HEK293 (cell line): Measurements from ENCODE around the gene SRBD1.

Source experiments
- CTCF ChIA-PET: fragments of 350-600 bp; formaldehyde crosslinking; extraction: SDS; loops from one replicate; lab custom pipeline; 2021; ENCODE audit warnings: antibody characterized with exemption; lab: Yijun Ruan, JAX
- POLR2A ChIA-PET: fragments of 300-600 bp; formaldehyde crosslinking; extraction: SDS; loops from one replicate; lab custom pipeline; 2020; ENCODE audit warnings: antibody characterized with exemption, inconsistent platforms; lab: Yijun Ruan, JAX
- H3K27ac ChIP-seq: fragments of 200-500 bp; sonication (Bioruptor generic); 2 replicates; pipeline ENCODE4 v1.5.1; 2014; ENCODE audit warnings: low read depth, low read length, control low read depth, inconsistent platforms; ENCODE audit errors: extremely low read depth
- H3K36me3 ChIP-seq, 2 experiments: fragments of 200-500 bp in 1 of 2; sonication (Bioruptor generic) in 1 of 2; 1 replicate in 1 of 2; 2 replicates in 1 of 2; pipeline ENCODE4 v1.5.1; 2014 to 2017; ENCODE audit warnings: inconsistent platforms in 2 of 2, low read length in 2 of 2; ENCODE audit not compliant: control insufficient read depth in 2 of 2, insufficient read depth in 1 of 2
- H3K4me1 ChIP-seq: fragments of 200-500 bp; sonication (Bioruptor generic); 2 replicates; pipeline ENCODE4 v1.5.1; 2014; ENCODE audit warnings: mild to moderate bottlenecking, low read length, inconsistent platforms; ENCODE audit not compliant: control insufficient read depth, insufficient read depth
- H3K4me3 ChIP-seq: 2 replicates; pipeline ENCODE4 v1.5.1; 2011; ENCODE audit warnings: low read depth, mild to moderate bottlenecking, control low read depth, low read length, moderate library complexity
- H3K9me3 ChIP-seq: fragments of 200-500 bp; sonication (Bioruptor generic); 2 replicates; pipeline ENCODE4 v1.5.1; 2014; ENCODE audit warnings: low read depth, low read length, inconsistent platforms; ENCODE audit not compliant: control insufficient read depth, insufficient read depth
- GLI4 ChIP-seq: fragments of 450-650 bp; formaldehyde crosslinking; IDR thresholded peaks from 2 replicates; pipeline ENCODE4 v1.5.1; 2016; ENCODE audit warnings: missing biosample characterization, missing genetic modification characterization
- SCRT1 ChIP-seq: fragments of 450-650 bp; formaldehyde crosslinking; IDR thresholded peaks from 2 replicates; pipeline ENCODE4 v1.5.1; 2016; ENCODE audit warnings: missing biosample characterization, missing genetic modification characterization, borderline replicate concordance
- TCF7L2 ChIP-seq: IDR thresholded peaks from 2 replicates; pipeline ENCODE4 v1.6.1; 2011; ENCODE audit warnings: low read depth, mild to moderate bottlenecking, inconsistent platforms, low read length, moderate library complexity, borderline replicate concordance
- TRIM28 ChIP-seq: IDR thresholded peaks from 2 replicates; pipeline ENCODE4 v1.6.1; 2011; ENCODE audit warnings: low read length, control low read depth, borderline replicate concordance
- YY1 ChIP-seq: fragments of 450-650 bp; formaldehyde crosslinking; IDR thresholded peaks from 2 replicates; pipeline ENCODE4 v1.5.1; 2018; ENCODE audit warnings: missing biosample characterization, missing genetic modification characterization
- YY2 ChIP-seq: fragments of 450-650 bp; formaldehyde crosslinking; IDR thresholded peaks from 2 replicates; pipeline ENCODE4 v1.5.1; 2016; ENCODE audit warnings: missing biosample characterization, missing genetic modification characterization
- ZBTB10 ChIP-seq: fragments of 450-650 bp; formaldehyde crosslinking; IDR thresholded peaks from 2 replicates; pipeline ENCODE4 v1.5.1; 2016; ENCODE audit warnings: missing biosample characterization, missing genetic modification characterization
- ZBTB8A ChIP-seq: fragments of 450-650 bp; formaldehyde crosslinking; IDR thresholded peaks from 2 replicates; pipeline ENCODE4 v1.5.1; 2016; ENCODE audit warnings: missing biosample characterization, missing genetic modification characterization
- ZNF112 ChIP-seq: fragments of 450-650 bp; formaldehyde crosslinking; IDR thresholded peaks from 2 replicates; pipeline ENCODE4 v1.5.0; 2017; ENCODE audit warnings: missing biosample characterization, missing genetic modification characterization
- ZNF138 ChIP-seq: fragments of 450-650 bp; formaldehyde crosslinking; IDR thresholded peaks from 2 replicates; pipeline ENCODE4 v1.5.1; 2016; ENCODE audit warnings: missing biosample characterization, missing genetic modification characterization, borderline replicate concordance
- ZNF2 ChIP-seq: fragments of 450-650 bp; formaldehyde crosslinking; IDR thresholded peaks from 2 replicates; pipeline ENCODE4 v1.5.1; 2016; ENCODE audit warnings: missing biosample characterization, missing genetic modification characterization
- ZNF266 ChIP-seq: fragments of 450-650 bp; formaldehyde crosslinking; IDR thresholded peaks from 2 replicates; pipeline ENCODE4 v1.5.1; 2016; ENCODE audit warnings: missing biosample characterization, missing genetic modification characterization, low read depth
- ZNF621 ChIP-seq: fragments of 450-650 bp; formaldehyde crosslinking; IDR thresholded peaks from 2 replicates; pipeline ENCODE4 v1.5.1; 2017; ENCODE audit warnings: missing biosample characterization, missing genetic modification characterization
- ZNF830 ChIP-seq: fragments of 450-650 bp; IDR thresholded peaks from 2 replicates; pipeline ENCODE4 v1.5.0; 2018; ENCODE audit warnings: missing biosample characterization, missing genetic modification characterization, low read depth, mild to moderate bottlenecking, moderate library complexity
- ZSCAN23 ChIP-seq: fragments of 450-650 bp; formaldehyde crosslinking; IDR thresholded peaks from 2 replicates; pipeline ENCODE4 v1.5.1; 2016; ENCODE audit warnings: missing biosample characterization, missing genetic modification characterization
- ZSCAN5A ChIP-seq: fragments of 450-650 bp; formaldehyde crosslinking; IDR thresholded peaks from 2 replicates; pipeline ENCODE4 v1.5.1; 2016; ENCODE audit warnings: missing biosample characterization, missing genetic modification characterization
- TF ChIP-seq, protein P1 (sequence below): fragments of 450-650 bp; IDR thresholded peaks from 2 replicates; pipeline ENCODE4 v1.5.1; 2018; ENCODE audit warnings: missing biosample characterization, missing genetic modification characterization
- TF ChIP-seq, protein P2 (sequence below): fragments of 450-650 bp; formaldehyde crosslinking; IDR thresholded peaks from 2 replicates; pipeline ENCODE4 v1.5.0; 2017; ENCODE audit warnings: missing biosample characterization, missing genetic modification characterization, borderline replicate concordance
- TF ChIP-seq, protein P3 (sequence below): fragments of 450-650 bp; formaldehyde crosslinking; IDR thresholded peaks from 2 replicates; pipeline ENCODE4 v1.5.1; 2016; ENCODE audit warnings: missing biosample characterization, missing genetic modification characterization

The SRBD1 gene

DNA sequence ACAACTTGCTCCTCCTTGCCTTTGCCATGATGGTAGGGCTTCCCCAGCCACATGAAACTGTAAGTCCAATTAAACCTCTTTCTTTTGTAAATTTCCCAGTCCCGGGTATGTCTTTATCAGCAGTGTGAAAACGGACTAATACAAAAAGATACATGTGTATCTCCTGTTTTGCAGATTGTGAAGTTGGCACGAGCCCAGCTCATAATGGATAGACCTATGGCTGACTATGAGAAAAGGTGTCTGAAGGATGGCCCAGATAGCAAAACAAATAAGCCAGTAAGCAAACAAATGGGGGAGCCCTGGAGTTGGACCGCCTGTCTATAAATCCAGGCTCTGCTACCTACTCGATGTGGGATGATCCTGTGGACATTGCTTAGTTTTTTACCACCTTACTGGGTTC, 24.9 kb upstream of the SRBD1 start:
- ChIA-PET CTCF (no interaction called here), POLR2A (no interaction called here)
- H3K4me3 ChIP-seq: no peak overlapping the region

More for the DNA sequence above, 24.9 kb upstream of the SRBD1 start:
- H3K9me3 ChIP-seq: no peaks in the 10 kb centered on the region
- TF ChIP-seq, protein P1, sequence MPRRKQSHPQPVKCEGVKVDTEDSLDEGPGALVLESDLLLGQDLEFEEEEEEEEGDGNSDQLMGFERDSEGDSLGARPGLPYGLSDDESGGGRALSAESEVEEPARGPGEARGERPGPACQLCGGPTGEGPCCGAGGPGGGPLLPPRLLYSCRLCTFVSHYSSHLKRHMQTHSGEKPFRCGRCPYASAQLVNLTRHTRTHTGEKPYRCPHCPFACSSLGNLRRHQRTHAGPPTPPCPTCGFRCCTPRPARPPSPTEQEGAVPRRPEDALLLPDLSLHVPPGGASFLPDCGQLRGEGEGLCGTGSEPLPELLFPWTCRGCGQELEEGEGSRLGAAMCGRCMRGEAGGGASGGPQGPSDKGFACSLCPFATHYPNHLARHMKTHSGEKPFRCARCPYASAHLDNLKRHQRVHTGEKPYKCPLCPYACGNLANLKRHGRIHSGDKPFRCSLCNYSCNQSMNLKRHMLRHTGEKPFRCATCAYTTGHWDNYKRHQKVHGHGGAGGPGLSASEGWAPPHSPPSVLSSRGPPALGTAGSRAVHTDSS (tag by site-specific recombination): no peak
- TF ChIP-seq ZNF621 (tag by site-specific recombination) (no peak), ZSCAN5A (tag by site-specific recombination) (no peak), ZNF830 (tag by site-specific recombination) (no peak), YY1 (tag by site-specific recombination) (no peak), TRIM28 (no peak), ZNF266 (tag by site-specific recombination) (no peak), SCRT1 (no peak), TCF7L2 (no peak), ZBTB8A (tag by site-specific recombination) (no peak), GLI4 (tag by site-specific recombination) (no peak), ZNF138 (no peak), ZSCAN23 (tag by site-specific recombination) (no peak), ZNF2 (no peak), YY2 (tag by site-specific recombination) (no peak), ZBTB10 (tag by site-specific recombination) (no peak), ZNF112 (no peak)
- TF ChIP-seq, protein P2, sequence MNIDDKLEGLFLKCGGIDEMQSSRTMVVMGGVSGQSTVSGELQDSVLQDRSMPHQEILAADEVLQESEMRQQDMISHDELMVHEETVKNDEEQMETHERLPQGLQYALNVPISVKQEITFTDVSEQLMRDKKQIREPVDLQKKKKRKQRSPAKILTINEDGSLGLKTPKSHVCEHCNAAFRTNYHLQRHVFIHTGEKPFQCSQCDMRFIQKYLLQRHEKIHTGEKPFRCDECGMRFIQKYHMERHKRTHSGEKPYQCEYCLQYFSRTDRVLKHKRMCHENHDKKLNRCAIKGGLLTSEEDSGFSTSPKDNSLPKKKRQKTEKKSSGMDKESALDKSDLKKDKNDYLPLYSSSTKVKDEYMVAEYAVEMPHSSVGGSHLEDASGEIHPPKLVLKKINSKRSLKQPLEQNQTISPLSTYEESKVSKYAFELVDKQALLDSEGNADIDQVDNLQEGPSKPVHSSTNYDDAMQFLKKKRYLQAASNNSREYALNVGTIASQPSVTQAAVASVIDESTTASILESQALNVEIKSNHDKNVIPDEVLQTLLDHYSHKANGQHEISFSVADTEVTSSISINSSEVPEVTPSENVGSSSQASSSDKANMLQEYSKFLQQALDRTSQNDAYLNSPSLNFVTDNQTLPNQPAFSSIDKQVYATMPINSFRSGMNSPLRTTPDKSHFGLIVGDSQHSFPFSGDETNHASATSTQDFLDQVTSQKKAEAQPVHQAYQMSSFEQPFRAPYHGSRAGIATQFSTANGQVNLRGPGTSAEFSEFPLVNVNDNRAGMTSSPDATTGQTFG (tag by site-specific recombination): no peak
- TF ChIP-seq, protein P3, sequence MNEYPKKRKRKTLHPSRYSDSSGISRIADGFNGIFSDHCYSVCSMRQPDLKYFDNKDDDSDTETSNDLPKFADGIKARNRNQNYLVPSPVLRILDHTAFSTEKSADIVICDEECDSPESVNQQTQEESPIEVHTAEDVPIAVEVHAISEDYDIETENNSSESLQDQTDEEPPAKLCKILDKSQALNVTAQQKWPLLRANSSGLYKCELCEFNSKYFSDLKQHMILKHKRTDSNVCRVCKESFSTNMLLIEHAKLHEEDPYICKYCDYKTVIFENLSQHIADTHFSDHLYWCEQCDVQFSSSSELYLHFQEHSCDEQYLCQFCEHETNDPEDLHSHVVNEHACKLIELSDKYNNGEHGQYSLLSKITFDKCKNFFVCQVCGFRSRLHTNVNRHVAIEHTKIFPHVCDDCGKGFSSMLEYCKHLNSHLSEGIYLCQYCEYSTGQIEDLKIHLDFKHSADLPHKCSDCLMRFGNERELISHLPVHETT: no peak
- TF ChIP-seq, all 188 proteins: peak for 0
- Histone ChIP-seq H3K27ac (no peak overlapping the region), H3K36me3 (no peaks in the 10 kb centered on the region), H3K4me1 (no peaks in the 10 kb centered on the region)
